ENCODE data around the gene CCNG2.

Gene CCNG2

DNA sequence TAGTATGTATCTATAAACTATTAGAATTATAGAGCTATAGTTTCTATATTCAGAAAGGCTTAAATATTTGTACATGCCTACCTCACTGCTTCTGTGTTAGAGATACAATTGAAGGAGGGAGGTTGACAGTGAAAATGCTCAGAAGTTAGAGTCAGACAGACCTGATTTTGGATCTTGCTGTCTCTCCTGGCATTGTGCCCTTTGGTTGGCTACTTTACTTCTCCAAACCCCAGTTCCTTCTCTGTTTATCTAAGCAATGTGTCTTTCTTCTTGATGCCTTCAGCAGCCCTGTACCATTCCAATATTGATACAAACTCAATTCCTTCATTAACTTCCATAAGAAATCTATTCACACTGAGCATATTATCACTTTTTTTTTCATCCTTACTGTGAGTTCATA lies 28.7 kb downstream of the CCNG2 start:
- TF ChIP-seq PAX5 (IDR thresholded peaks at IDR 0.05; ENCODE audit: insufficient read depth, low read length, severe bottlenecking), result no peak
- no peak for TF ChIP-seq POLR2AphosphoS5 (IDR thresholded peaks at IDR 0.05; ENCODE audit: low read depth, low read length)
- TF ChIP-seq POLR2A (IDR thresholded peaks at IDR 0.05; ENCODE audit: low read depth, low read length), result no peak
- TF ChIP-seq TAF1 (IDR thresholded peaks at IDR 0.05; ENCODE audit: low read depth, low read length), result no peak
- TF ChIP-seq SPI1 (IDR thresholded peaks at IDR 0.05; ENCODE audit: low read depth, low read length), result no peak
- TF ChIP-seq POU2F2 (IDR thresholded peaks at IDR 0.05; ENCODE audit: low read depth, low read length), result no peak
- no peak for FAIRE-seq
- DNase-seq (ENCODE audit: insufficient read length, low spot score), result no peak

DNA sequence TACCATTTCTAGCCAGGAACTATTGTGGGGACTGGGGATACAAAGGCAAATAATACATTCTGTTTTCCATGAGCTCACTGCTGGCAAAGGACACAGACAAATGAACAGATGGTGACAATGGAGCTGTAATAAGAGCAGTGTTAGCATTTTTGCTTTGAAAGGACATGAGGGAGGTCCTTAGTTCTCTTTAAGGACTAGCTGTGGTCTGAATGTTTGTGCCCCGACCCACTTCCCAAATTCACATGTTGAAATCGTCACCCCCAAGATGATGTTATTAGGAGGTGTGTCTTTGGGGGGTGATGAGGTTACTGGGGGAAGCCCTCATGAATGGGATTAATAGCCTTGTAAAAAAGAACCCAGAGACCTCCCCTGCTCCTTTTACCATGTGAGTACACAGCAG lies 30.3 kb downstream of the CCNG2 start:
- DNase-seq (ENCODE audit: insufficient read length, low spot score), result no peak
- FAIRE-seq, result no peak
- TF ChIP-seq POU2F2 (IDR thresholded peaks at IDR 0.05; ENCODE audit: low read depth, low read length), result no peak
- no peak for TF ChIP-seq SPI1 (IDR thresholded peaks at IDR 0.05; ENCODE audit: low read depth, low read length)
- TF ChIP-seq POLR2AphosphoS5 (IDR thresholded peaks at IDR 0.05; ENCODE audit: low read depth, low read length), result no peak
- TF ChIP-seq PAX5 (IDR thresholded peaks at IDR 0.05; ENCODE audit: insufficient read depth, low read length, severe bottlenecking), result no peak
- TF ChIP-seq POLR2A (IDR thresholded peaks at IDR 0.05; ENCODE audit: low read depth, low read length), result no peak
- TF ChIP-seq TAF1 (IDR thresholded peaks at IDR 0.05; ENCODE audit: low read depth, low read length), result no peak

DNA sequence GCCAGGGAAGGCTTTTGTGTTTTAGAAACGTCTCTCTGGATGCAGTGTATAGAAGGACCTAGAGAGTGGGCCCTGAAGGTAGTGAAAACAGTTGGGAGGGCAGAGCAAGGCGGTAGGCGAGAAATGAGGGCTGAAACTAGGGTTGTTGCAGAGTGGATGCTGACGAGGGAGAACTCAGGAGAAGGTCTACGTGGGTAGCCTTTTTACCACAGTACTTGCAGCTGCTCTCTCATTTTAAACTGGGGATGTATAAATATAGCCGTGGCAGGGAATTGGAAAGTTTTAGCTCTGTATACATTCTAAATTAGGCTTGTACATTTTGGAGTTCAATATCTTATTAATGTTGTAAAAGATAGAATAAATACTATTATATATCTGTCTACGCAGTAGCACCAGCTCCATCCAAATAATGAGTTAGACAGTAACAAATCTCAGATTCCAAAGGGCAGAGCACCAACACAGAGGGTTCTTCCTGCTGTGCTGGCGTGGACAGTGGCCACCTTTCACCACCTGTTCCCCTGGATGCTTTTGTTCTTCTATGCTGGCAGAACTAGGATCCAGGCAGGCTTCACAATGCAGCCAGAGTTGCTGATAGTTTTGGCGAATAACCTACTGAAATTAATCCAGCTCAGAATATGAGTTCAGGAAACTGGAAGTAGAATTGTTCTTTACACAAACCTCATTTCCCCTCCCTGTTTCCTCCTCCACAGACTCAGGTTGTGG lies 31.7 kb downstream of the CCNG2 start:
- DNase-seq (ENCODE audit: insufficient read length, low spot score) (no peak), FAIRE-seq (no peak)
- TF ChIP-seq POLR2AphosphoS5 (IDR thresholded peaks at IDR 0.05; ENCODE audit: low read depth, low read length) (no peak), PAX5 (IDR thresholded peaks at IDR 0.05; ENCODE audit: insufficient read depth, low read length, severe bottlenecking) (no peak), POU2F2 (IDR thresholded peaks at IDR 0.05; ENCODE audit: low read depth, low read length) (no peak), SPI1 (IDR thresholded peaks at IDR 0.05; ENCODE audit: low read depth, low read length) (no peak), POLR2A (IDR thresholded peaks at IDR 0.05; ENCODE audit: low read depth, low read length) (no peak), TAF1 (IDR thresholded peaks at IDR 0.05; ENCODE audit: low read depth, low read length) (no peak)

DNA sequence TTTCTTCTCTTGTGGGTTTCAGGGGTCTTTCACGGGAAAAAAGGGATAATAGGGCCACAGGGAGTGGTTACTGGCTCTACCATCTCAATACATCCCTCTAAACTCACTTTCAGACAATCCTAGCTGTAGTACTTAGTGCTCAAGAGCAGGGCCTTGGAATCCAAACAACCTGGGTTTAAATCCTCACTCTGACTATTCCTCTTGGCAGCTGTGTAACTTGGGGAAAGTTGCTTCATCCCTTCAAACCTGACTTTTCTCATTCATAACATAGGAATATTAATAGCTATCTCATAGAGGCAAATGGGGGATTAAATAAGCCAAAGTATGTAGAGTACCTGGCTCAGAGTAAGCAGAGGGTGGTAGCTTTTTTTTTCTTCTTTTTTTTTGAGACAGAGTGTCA lies 32.4 kb downstream of the CCNG2 start:
- FAIRE-seq, result no peak
- TF ChIP-seq POU2F2 (IDR thresholded peaks at IDR 0.05; ENCODE audit: low read depth, low read length) (no peak), PAX5 (IDR thresholded peaks at IDR 0.05; ENCODE audit: insufficient read depth, low read length, severe bottlenecking) (no peak), SPI1 (IDR thresholded peaks at IDR 0.05; ENCODE audit: low read depth, low read length) (no peak), POLR2A (IDR thresholded peaks at IDR 0.05; ENCODE audit: low read depth, low read length) (no peak), POLR2AphosphoS5 (IDR thresholded peaks at IDR 0.05; ENCODE audit: low read depth, low read length) (no peak), TAF1 (IDR thresholded peaks at IDR 0.05; ENCODE audit: low read depth, low read length) (no peak)
- no peak for DNase-seq (ENCODE audit: insufficient read length, low spot score)

DNA sequence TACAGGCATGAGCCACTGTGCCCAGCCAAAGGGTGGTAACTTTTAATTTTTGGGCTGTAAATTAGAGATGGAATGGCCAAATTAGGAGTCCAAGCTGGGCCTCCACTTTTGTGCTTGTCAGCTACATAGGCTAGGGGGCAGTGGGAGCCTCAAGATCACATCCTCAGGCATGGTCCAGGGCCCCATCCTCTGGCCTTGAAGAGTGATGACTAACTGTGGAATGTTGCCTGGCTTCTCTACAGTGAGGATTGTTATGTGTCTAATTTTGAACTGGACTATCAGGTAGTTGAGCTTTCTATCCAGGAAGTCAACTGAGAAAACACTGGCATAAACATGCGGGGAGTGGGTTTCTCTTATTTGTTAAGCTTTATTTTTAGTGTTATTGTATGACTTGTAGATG lies 33.0 kb downstream of the CCNG2 start:
- TF ChIP-seq PAX5 (IDR thresholded peaks at IDR 0.05; ENCODE audit: insufficient read depth, low read length, severe bottlenecking) (no peak), POLR2A (IDR thresholded peaks at IDR 0.05; ENCODE audit: low read depth, low read length) (no peak), TAF1 (IDR thresholded peaks at IDR 0.05; ENCODE audit: low read depth, low read length) (no peak), POLR2AphosphoS5 (IDR thresholded peaks at IDR 0.05; ENCODE audit: low read depth, low read length) (no peak), SPI1 (IDR thresholded peaks at IDR 0.05; ENCODE audit: low read depth, low read length) (no peak)
- no peak for DNase-seq (ENCODE audit: insufficient read length, low spot score)
- FAIRE-seq, result no peak

DNA sequence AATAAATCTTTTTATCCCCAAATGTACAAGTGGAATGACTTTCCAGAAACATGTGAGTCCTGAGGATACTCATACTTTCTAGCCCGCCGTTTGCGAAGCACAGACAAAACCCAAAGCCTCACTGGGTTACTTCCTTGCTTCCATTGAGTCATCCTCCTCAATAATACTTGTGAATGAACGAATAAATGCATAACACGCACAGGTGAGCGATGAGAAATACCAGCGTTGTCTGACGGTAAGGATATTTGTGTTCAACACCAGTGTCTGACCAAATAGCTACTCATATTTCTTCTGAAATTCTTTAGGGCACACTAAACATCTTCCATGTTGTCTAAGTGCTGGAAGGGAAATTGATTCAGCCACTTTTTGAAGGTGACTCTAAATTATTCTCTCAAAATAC lies 36.0 kb downstream of the CCNG2 start:
- no peak for TF ChIP-seq TAF1 (IDR thresholded peaks at IDR 0.05; ENCODE audit: low read depth, low read length)
- no peak for TF ChIP-seq PAX5 (IDR thresholded peaks at IDR 0.05; ENCODE audit: insufficient read depth, low read length, severe bottlenecking)
- no peak for TF ChIP-seq POLR2AphosphoS5 (IDR thresholded peaks at IDR 0.05; ENCODE audit: low read depth, low read length)
- no peak for TF ChIP-seq POU2F2 (IDR thresholded peaks at IDR 0.05; ENCODE audit: low read depth, low read length)
- TF ChIP-seq POLR2A (IDR thresholded peaks at IDR 0.05; ENCODE audit: low read depth, low read length), result no peak
- TF ChIP-seq SPI1 (IDR thresholded peaks at IDR 0.05; ENCODE audit: low read depth, low read length), result no peak
- FAIRE-seq, result no peak
- DNase-seq (ENCODE audit: insufficient read length, low spot score), result no peak

DNA sequence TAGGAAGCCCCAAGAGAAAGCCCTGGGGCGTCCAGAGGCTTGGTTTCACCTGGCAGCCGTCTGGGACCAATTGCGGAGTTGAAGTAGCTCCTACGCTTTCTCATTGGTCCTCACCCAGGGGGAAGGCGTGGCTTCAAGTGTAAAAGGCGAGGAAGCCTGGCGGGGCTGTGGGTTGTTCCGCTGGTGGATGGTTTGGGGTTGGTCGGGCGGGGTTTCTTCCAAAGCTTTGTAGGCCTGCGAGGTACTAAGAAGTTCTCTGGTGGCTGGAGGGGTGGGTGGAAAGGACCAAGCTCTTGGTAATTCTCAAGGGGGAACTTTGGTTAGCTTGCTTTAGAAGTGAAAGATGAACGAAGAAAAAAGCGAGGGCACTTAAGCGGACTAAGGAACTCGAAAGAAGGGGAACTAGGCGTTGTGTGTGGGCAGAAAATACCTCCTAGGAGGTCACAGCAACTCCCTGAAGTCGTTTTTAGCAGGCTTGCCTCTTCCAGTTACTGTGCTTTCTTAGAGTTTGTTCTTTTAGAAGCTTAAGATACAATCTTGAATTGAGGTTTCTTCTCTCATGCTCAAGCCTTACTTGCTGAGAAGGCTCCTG lies 36.6 kb downstream of the CCNG2 start:
- FAIRE-seq (peak; percentile 95), DNase-seq (ENCODE audit: insufficient read length, low spot score) (peak; percentile 68)
- TF ChIP-seq POU2F2 (IDR thresholded peaks at IDR 0.05; ENCODE audit: low read depth, low read length), result no peak; the same call in 1 of the 2 replicates
- TF ChIP-seq TAF1 (IDR thresholded peaks at IDR 0.05; ENCODE audit: low read depth, low read length), result peak; percentile 47; the same call in 1 of the 2 replicates
- no peak for TF ChIP-seq POLR2A (IDR thresholded peaks at IDR 0.05; ENCODE audit: low read depth, low read length)
- TF ChIP-seq POLR2AphosphoS5 (IDR thresholded peaks at IDR 0.05; ENCODE audit: low read depth, low read length), result peak; percentile 47; the same call in 1 of the 2 replicates
- TF ChIP-seq SPI1 (IDR thresholded peaks at IDR 0.05; ENCODE audit: low read depth, low read length), result peak; percentile 86
- TF ChIP-seq PAX5 (IDR thresholded peaks at IDR 0.05; ENCODE audit: insufficient read depth, low read length, severe bottlenecking), result no peak

DNA sequence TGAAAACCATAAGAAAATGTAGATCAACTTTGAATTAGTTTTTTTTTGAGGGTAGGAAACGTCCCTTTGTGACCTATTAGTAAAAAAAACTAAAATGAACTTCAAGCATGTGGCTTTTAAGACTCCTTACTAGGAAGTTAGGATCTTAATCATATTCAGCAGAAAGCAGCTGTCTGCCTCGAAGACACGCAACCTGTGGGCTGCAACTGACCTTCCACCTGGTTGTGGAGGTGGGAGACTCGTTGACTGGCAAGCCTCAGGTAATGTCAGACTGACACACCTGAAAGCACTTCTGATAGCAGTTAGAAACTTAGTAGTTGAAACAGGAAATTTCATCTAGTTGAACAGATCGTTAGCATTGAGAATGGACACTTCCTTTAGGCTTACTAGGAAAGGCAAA lies 37.4 kb downstream of the CCNG2 start:
- TF ChIP-seq SPI1 (IDR thresholded peaks at IDR 0.05; ENCODE audit: low read depth, low read length) (no peak), POLR2A (IDR thresholded peaks at IDR 0.05; ENCODE audit: low read depth, low read length) (no peak), POLR2AphosphoS5 (IDR thresholded peaks at IDR 0.05; ENCODE audit: low read depth, low read length) (no peak), TAF1 (IDR thresholded peaks at IDR 0.05; ENCODE audit: low read depth, low read length) (no peak), POU2F2 (IDR thresholded peaks at IDR 0.05; ENCODE audit: low read depth, low read length) (no peak), PAX5 (IDR thresholded peaks at IDR 0.05; ENCODE audit: insufficient read depth, low read length, severe bottlenecking) (no peak)
- FAIRE-seq (peak; percentile 87), DNase-seq (ENCODE audit: insufficient read length, low spot score) (no peak)

DNA sequence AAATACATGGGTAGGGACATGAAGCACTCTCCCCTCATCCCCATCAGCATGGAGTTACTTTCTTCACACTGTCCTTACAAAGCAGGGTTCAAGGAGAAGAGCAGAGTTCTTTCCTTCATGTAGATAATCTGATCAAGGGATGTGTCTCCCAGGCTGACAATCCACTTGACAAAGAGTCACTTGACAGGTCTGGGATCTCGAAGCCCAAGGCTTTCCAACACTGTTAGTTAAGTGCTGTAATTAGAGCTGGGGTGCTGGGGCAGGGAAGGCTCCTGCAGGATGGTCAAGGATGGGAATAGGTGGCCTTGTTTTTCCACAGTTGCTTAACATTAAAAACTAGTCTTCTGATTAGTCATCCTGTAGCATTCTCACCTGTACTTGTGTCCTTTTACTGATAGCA lies 38.0 kb downstream of the CCNG2 start:
- FAIRE-seq (peak; percentile 63), DNase-seq (ENCODE audit: insufficient read length, low spot score) (no peak)

More for the DNA sequence above, 38.0 kb downstream of the CCNG2 start:
- no peak for TF ChIP-seq POLR2A (IDR thresholded peaks at IDR 0.05; ENCODE audit: low read depth, low read length)
- TF ChIP-seq POLR2AphosphoS5 (IDR thresholded peaks at IDR 0.05; ENCODE audit: low read depth, low read length), result no peak
- no peak for TF ChIP-seq TAF1 (IDR thresholded peaks at IDR 0.05; ENCODE audit: low read depth, low read length)

Data from GM12891 (cell line).